GM13977 (cell line): ENCODE results near the gene OLFM4.

Experiments used
- DNase-seq: peaks from one replicate; pipeline ENCODE4 v3.0.0; 2012; ENCODE audit warnings: low spot score
- CTCF ChIP-seq: IDR thresholded peaks from 2 replicates; pipeline ENCODE4 v1.5.1; 2012; ENCODE audit warnings: mild to moderate bottlenecking, control low read depth; ENCODE audit not compliant: insufficient read depth; ENCODE audit errors: extremely low read depth, missing control alignments
- in situ Hi-C: fragments of 300-500 bp; cut with MboI; formaldehyde crosslinking; loops from one replicate; pipeline ENCODE4 v1.12.0; 2022; ENCODE audit warnings: low sequenced_read_pairs, low pct_unique_long_range_greater_than_20kb, mixed read lengths, inconsistent platforms; ENCODE audit not compliant: unreplicated experiment

OLFM4 gene

GRCh38 chr13:53020764-53021335 is 7.8 kb upstream of the OLFM4 start:
- TF ChIP-seq CTCF, result no peak

GRCh38 chr13:53023246-53023645 is 5.4 kb upstream of the OLFM4 start:
- no peak for DNase-seq
- in situ Hi-C loops, result no loop called here
- no peak for TF ChIP-seq CTCF

More at GRCh38 chr13:53020764-53021335, 7.8 kb upstream of the OLFM4 start:
- DNase-seq, result no peak
- in situ Hi-C loops, result no loop called here

GRCh38 chr13:53028063-53028462 is 550 bp upstream of the OLFM4 start:
- TF ChIP-seq CTCF, result no peak
- DNase-seq, result no peak
- in situ Hi-C loops, result no loop called here

GRCh38 chr13:53032849-53033248 is 4.2 kb downstream of the OLFM4 start:
- in situ Hi-C loops, result no loop called here
- DNase-seq, result no peak
- no peak for TF ChIP-seq CTCF

GRCh38 chr13:53038993-53039392 is 10.4 kb downstream of the OLFM4 start:
- in situ Hi-C loops, result no loop called here
- no peak for TF ChIP-seq CTCF
- no peak for DNase-seq

- no peak for TF ChIP-seq CTCF
- no peak for DNase-seq
These were observed 13.4 kb downstream of the OLFM4 start for GRCh38 chr13:53041968-53042516.

GRCh38 chr13:53042877-53043276 is 14.3 kb downstream of the OLFM4 start:
- in situ Hi-C loops, result no loop called here
- no peak for TF ChIP-seq CTCF
- no peak for DNase-seq

More at GRCh38 chr13:53041968-53042516, 13.4 kb downstream of the OLFM4 start:
- in situ Hi-C loops, result no loop called here
